NCI-H1105 treated with DMSO at 0.1 percent for 48 hours (cell line): Measurements from ENCODE around the gene TMPRSS13.
A peak's percentile ranks its signal among the peaks of the same experiment; 100 is the strongest.
"Not testable (repeated sequence)": the region's sequence is repeated elsewhere in the genome, so short reads cannot be mapped to it uniquely, and the experiment has no call there.

ENCODE experiments used
- DNase-seq: peaks from one replicate; lab custom pipeline; 2025; lab: John Stamatoyannopoulos, UW

The TMPRSS13 gene

GRCh38 chr11:117950993-117951961 lies 22.1 kb upstream of the TMPRSS13 start:
- DNase-seq, result no peak

- no peak for DNase-seq
These were observed 21.1 kb upstream of the TMPRSS13 start for GRCh38 chr11:117950301-117950700.

GRCh38 chr11:117949062-117949461 lies 19.9 kb upstream of the TMPRSS13 start:
- no peak for DNase-seq

GRCh38 chr11:117948466-117948865 lies 19.3 kb upstream of the TMPRSS13 start:
- DNase-seq, result not testable (repeated sequence)

- DNase-seq, result not testable (repeated sequence)
These were observed 18.5 kb upstream of the TMPRSS13 start for GRCh38 chr11:117947751-117948150.

- DNase-seq, result peak; percentile 88
These were observed 17.8 kb upstream of the TMPRSS13 start for GRCh38 chr11:117946842-117947526.

- no peak for DNase-seq
These were observed 17.1 kb upstream of the TMPRSS13 start for GRCh38 chr11:117946156-117946841.

- DNase-seq, result no peak
These were observed 16.0 kb upstream of the TMPRSS13 start for GRCh38 chr11:117945047-117945810.

GRCh38 chr11:117944554-117944953 lies 15.4 kb upstream of the TMPRSS13 start:
- no peak for DNase-seq

GRCh38 chr11:117941976-117942654 lies 12.9 kb upstream of the TMPRSS13 start:
- DNase-seq, result no peak

GRCh38 chr11:117941163-117941707 lies 12.0 kb upstream of the TMPRSS13 start:
- no peak for DNase-seq

GRCh38 chr11:117940736-117941135 lies 11.5 kb upstream of the TMPRSS13 start:
- DNase-seq, result no peak

- DNase-seq, result peak; percentile 18
These were observed 7.8 kb upstream of the TMPRSS13 start for GRCh38 chr11:117936973-117937372.

GRCh38 chr11:117934526-117935307 lies 5.5 kb upstream of the TMPRSS13 start:
- no peak for DNase-seq

GRCh38 chr11:117933930-117934329 lies 4.7 kb upstream of the TMPRSS13 start:
- DNase-seq, result no peak

GRCh38 chr11:117933475-117933874 lies 4.3 kb upstream of the TMPRSS13 start:
- DNase-seq, result no peak

GRCh38 chr11:117932947-117933346 lies 3.7 kb upstream of the TMPRSS13 start:
- no peak for DNase-seq

- DNase-seq, result no peak
These were observed 3.2 kb upstream of the TMPRSS13 start for GRCh38 chr11:117932426-117932825.

GRCh38 chr11:117931971-117932370 lies 2.8 kb upstream of the TMPRSS13 start:
- no peak for DNase-seq
